K562 (cell line): ENCODE measurements around the gene GALNT17. TPM values are rescaled to one million over a fixed set of nuclear protein-coding genes. Genes with fewer than 3 reads are reported as not detected.

Source experiments
- ATAC-seq: fragments of 200-7000 bp; cut with Tn5 transposase; 3 replicates; pipeline ENCODE4 v1.9.1; 2020; ENCODE audit warnings: moderate library complexity
- BruUV-seq: library from RNA; stranded (reverse); fragments of 400-500 nt; replicated peaks from 2 replicates; lab custom pipeline; 2021; lab: Mats Ljungman, UMichigan
- CTCF ChIA-PET: fragments of 300-600 bp; formaldehyde crosslinking; extraction: SDS; loops from one replicate; lab custom pipeline; 2021; ENCODE audit warnings: low intra/inter-chr PET ratio; lab: Yijun Ruan, JAX
- POLR2A ChIA-PET: fragments of 300-600, 350-650 bp; sonication (Branson Sonifier 250); formaldehyde crosslinking; extraction: SDS; loops from one replicate; lab custom pipeline; 2021; ENCODE audit warnings: antibody characterized with exemption, inconsistent platforms; lab: Yijun Ruan, JAX
- DNase-seq, 4 experiments: peaks; one replicate each; pipeline versions ENCODE4 v3.0.0 to v3.0.0-alpha.2; 2011 to 2018; ENCODE audit warnings: low spot score in 3 of 4, mixed read lengths in 3 of 4; ENCODE audit errors: extremely low read depth in 1 of 4
- FAIRE-seq: peaks from 2 replicates; lab custom pipeline; 2011; peaks lifted over from hg19 to GRCh38; lab: Jason Lieb, UNC
- H2AFZ ChIP-seq: 2 replicates; pipeline ENCODE4 v1.6.0; 2011; ENCODE audit warnings: low read depth, low read length, control low read depth, inconsistent platforms
- H3K27ac ChIP-seq: fragments of 200-600 bp; 3 replicates; pipeline ENCODE4 v1.8.0; 2011; ENCODE audit warnings: low read depth, mild to moderate bottlenecking, control low read depth, inconsistent platforms, low read length, moderate library complexity, mixed read lengths; ENCODE audit errors: extremely low read depth
- H3K27me3 ChIP-seq, 2 experiments: fragments of 300-600 bp in 1 of 2; 2 replicates in 1 of 2; 3 replicates in 1 of 2; pipeline versions ENCODE4 v1.6.0 to v1.8.0; 2011; ENCODE audit warnings: inconsistent platforms in 2 of 2, low read length in 2 of 2, mild to moderate bottlenecking in 1 of 2, mixed read lengths in 1 of 2, moderate library complexity in 1 of 2; ENCODE audit not compliant: control insufficient read depth in 2 of 2, insufficient read depth in 2 of 2
- H3K36me3 ChIP-seq: fragments of 300-600 bp; 3 replicates; pipeline ENCODE4 v1.8.0; 2011; ENCODE audit warnings: mild to moderate bottlenecking, low read length, inconsistent platforms; ENCODE audit not compliant: control insufficient read depth, insufficient read depth
- H3K4me1 ChIP-seq, 2 experiments: fragments of 200-600 bp in 1 of 2; replicated peaks in 1 of 2; 2 replicates in 1 of 2; 3 replicates in 1 of 2; pipeline versions ENCODE4 v1.5.1 to v1.8.0; 2011; ENCODE audit warnings: inconsistent platforms in 2 of 2, low read length in 2 of 2, mild to moderate bottlenecking in 1 of 2, mixed read lengths in 1 of 2, moderate library complexity in 1 of 2; ENCODE audit not compliant: control insufficient read depth in 2 of 2, insufficient read depth in 2 of 2
- H3K4me2 ChIP-seq: 2 replicates; pipeline ENCODE4 v1.6.1; 2011; ENCODE audit warnings: low read length, control low read depth, inconsistent platforms, mixed read lengths; ENCODE audit not compliant: insufficient read depth
- H3K4me3 ChIP-seq: fragments of 200-600 bp; sonication (generic), shearing (Covaris generic); 2 replicates; pipeline ENCODE4 v1.5.1; 2016; ENCODE audit warnings: control low read depth, inconsistent platforms
- H3K79me2 ChIP-seq: fragments of 200-600 bp; 3 replicates; pipeline ENCODE4 v1.8.0; 2011; ENCODE audit warnings: low read length, inconsistent platforms; ENCODE audit not compliant: control insufficient read depth, insufficient read depth
- H3K9ac ChIP-seq, 2 experiments: 2 replicates each; pipeline versions ENCODE4 v1.6.0 to v1.6.1; 2011; ENCODE audit warnings: low read depth in 2 of 2, low read length in 2 of 2, control low read depth in 1 of 2, inconsistent platforms in 1 of 2, mild to moderate bottlenecking in 1 of 2, mixed read lengths in 1 of 2; ENCODE audit not compliant: insufficient read depth in 1 of 2
- H3K9me1 ChIP-seq: one replicate; pipeline ENCODE4 v1.6.0; 2011; ENCODE audit warnings: inconsistent platforms, mild to moderate bottlenecking, low read length, moderate library complexity; ENCODE audit not compliant: control insufficient read depth, insufficient read depth
- H3K9me3 ChIP-seq: replicated peaks from 2 replicates; pipeline ENCODE4 v1.5.1; 2011; ENCODE audit warnings: low read depth, low read length, inconsistent platforms; ENCODE audit not compliant: control insufficient read depth, insufficient read depth
- H4K20me1 ChIP-seq: replicated peaks from 2 replicates; pipeline ENCODE4 v1.6.1; 2011; ENCODE audit warnings: low read length, inconsistent platforms, mixed read lengths; ENCODE audit not compliant: control insufficient read depth, insufficient read depth
- FIP1L1 ChIP-seq: fragments of 200-400 bp; formaldehyde crosslinking; IDR thresholded peaks from 2 replicates; pipeline ENCODE4 v1.6.1; 2018; ENCODE audit warnings: mild to moderate bottlenecking, low read depth, low read length; ENCODE audit not compliant: poor library complexity, severe bottlenecking
- GTF2B ChIP-seq: IDR thresholded peaks from 2 replicates; pipeline ENCODE4 v1.6.1; 2011; ENCODE audit not compliant: insufficient read length; ENCODE audit errors: extremely low read depth
- KAT8 ChIP-seq: fragments of 450-650 bp; IDR thresholded peaks from 2 replicates; pipeline ENCODE4 v1.6.1; 2016; ENCODE audit warnings: low read depth, mild to moderate bottlenecking
- LEF1 ChIP-seq: fragments of 450-650 bp; IDR thresholded peaks from 2 replicates; pipeline ENCODE4 v1.6.1; 2016; ENCODE audit warnings: mild to moderate bottlenecking
- MCM3 ChIP-seq: fragments of 450-650 bp; IDR thresholded peaks from 2 replicates; pipeline ENCODE4 v1.6.1; 2016
- NRF1 ChIP-seq, 2 experiments: fragments of 450-650 bp; IDR thresholded peaks in 1 of 2; conservative IDR thresholded peaks in 1 of 2; 2 replicates each; pipeline ENCODE4 v1.6.1; 2014; ENCODE audit warnings: mild to moderate bottlenecking in 2 of 2
- RFX1 ChIP-seq: fragments of 450-650 bp; IDR thresholded peaks from 2 replicates; pipeline ENCODE4 v1.6.1; 2016; ENCODE audit warnings: mild to moderate bottlenecking, moderate library complexity
- SMC3 ChIP-seq: conservative IDR thresholded peaks from 2 replicates; pipeline ENCODE4 v1.6.1; 2011; ENCODE audit warnings: low read depth, low read length, improper control_type of control experiment; ENCODE audit not compliant: insufficient read depth
- ZNF431 ChIP-seq: sonication (generic); formaldehyde crosslinking; IDR thresholded peaks from 2 replicates; pipeline ENCODE4 v1.8.0; 2022; ENCODE audit warnings: mild to moderate bottlenecking, missing genetic modification reagents
- ZNF830 ChIP-seq: fragments of 250-450 bp; sonication (Bioruptor Pico); IDR thresholded peaks from 2 replicates; pipeline ENCODE4 v1.5.0; 2021; ENCODE audit warnings: mild to moderate bottlenecking
- WGBS: fragments of 100-300 bp; shearing (Covaris generic); methylation state at CpG from one replicate; pipeline ENCODE4 v1.1.6; 2016; ENCODE audit warnings: low coverage, mixed read lengths; ENCODE audit not compliant: insufficient coverage; ENCODE audit errors: missing lambda C conversion rate; 5-methylcytosine and 5-hydroxymethylcytosine counted together
- in situ Hi-C: fragments of 300-500 bp; cut with MboI; formaldehyde crosslinking; loops from 4 replicates; pipeline ENCODE4 v1.15.0; 2018; ENCODE audit warnings: inconsistent platforms, mixed read lengths
- intact Hi-C: fragments of 100-400 bp; cut with micrococcal nuclease; formaldehyde crosslinking; loops from 2 replicates; pipeline ENCODE4 v1.14.2; 2022
- polyA plus RNA-seq, 8 experiments: library from polyadenylated mRNA; depleted of rRNA in 4 of 8; stranded (reverse) in 5 of 8; unstranded in 3 of 8; fragments of >200 nt; fragmentation: Nextera tagmentation in 2 of 8; fragmentation: Illumina TruSeq in 1 of 8; extraction: Ambion mirVana in 2 of 8; extraction: Trizol in 1 of 8; gene quantifications; 2 replicates each; pipeline versions ENCODE4 v1.2.1 to v1.2.3, GENCODE V29; 2011 to 2014; ENCODE audit warnings: inconsistent platforms in 1 of 8, missing spikeins in 1 of 8
- total RNA-seq, 7 experiments: library from RNA; depleted of rRNA in 6 of 7; stranded (reverse); fragments of >200 nt in 6 of 7; fragmentation: Illumina TruSeq in 2 of 7; extraction: Trizol in 2 of 7; gene quantifications; 2 replicates each; pipeline versions ENCODE4 v1.2.1 to v1.2.3, GENCODE V29; 2011 to 2021; ENCODE audit warnings: low replicate concordance in 1 of 7
- TF ChIP-seq, protein P1 (sequence below): fragments of 450-650 bp; formaldehyde crosslinking; IDR thresholded peaks from 2 replicates; pipeline ENCODE4 v1.4.0; 2020; ENCODE audit warnings: mild to moderate bottlenecking, moderate library complexity
- TF ChIP-seq, protein P2 (sequence below): sonication (generic); formaldehyde crosslinking; IDR thresholded peaks from 2 replicates; pipeline ENCODE4 v1.8.0; 2022; ENCODE audit warnings: missing genetic modification reagents, mild to moderate bottlenecking, borderline replicate concordance

Gene GALNT17
- total and polyA plus RNA-seq, 9 of the 15 experiments (the other 6 are each of a cell fraction or from before 2014, with no cell fraction given), result not detected

GRCh38 chr7:71235253-71235652 is 103.3 kb downstream of the GALNT17 start:
- intact Hi-C loops, result no loop called here
- FAIRE-seq (no peak), DNase-seq (no peak), ATAC-seq (no peak)
- no peaks in the 10 kb centered on the region for H3K9me1 ChIP-seq
- no peak overlapping the region for H3K4me2 ChIP-seq
- H3K9ac ChIP-seq, result no peak overlapping the region
- TF ChIP-seq GTF2B (no peak), LEF1 (no peak), NRF1 (conservative IDR thresholded peaks at IDR 0.05 in 1 of 2, IDR thresholded peaks at IDR 0.05 in 1 of 2) (no peak), RFX1 (no peak), KAT8 (no peak), ZNF830 (CRISPR knock-in tag) (no peak), MCM3 (no peak), SMC3 (no peak), FIP1L1 (no peak), ZNF431 (CRISPR knock-in tag) (no peak)
- TF ChIP-seq, protein P1, sequence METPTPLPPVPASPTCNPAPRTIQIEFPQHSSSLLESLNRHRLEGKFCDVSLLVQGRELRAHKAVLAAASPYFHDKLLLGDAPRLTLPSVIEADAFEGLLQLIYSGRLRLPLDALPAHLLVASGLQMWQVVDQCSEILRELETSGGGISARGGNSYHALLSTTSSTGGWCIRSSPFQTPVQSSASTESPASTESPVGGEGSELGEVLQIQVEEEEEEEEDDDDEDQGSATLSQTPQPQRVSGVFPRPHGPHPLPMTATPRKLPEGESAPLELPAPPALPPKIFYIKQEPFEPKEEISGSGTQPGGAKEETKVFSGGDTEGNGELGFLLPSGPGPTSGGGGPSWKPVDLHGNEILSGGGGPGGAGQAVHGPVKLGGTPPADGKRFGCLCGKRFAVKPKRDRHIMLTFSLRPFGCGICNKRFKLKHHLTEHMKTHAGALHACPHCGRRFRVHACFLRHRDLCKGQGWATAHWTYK (CRISPR knock-in tag), result no peak
- TF ChIP-seq, protein P2, sequence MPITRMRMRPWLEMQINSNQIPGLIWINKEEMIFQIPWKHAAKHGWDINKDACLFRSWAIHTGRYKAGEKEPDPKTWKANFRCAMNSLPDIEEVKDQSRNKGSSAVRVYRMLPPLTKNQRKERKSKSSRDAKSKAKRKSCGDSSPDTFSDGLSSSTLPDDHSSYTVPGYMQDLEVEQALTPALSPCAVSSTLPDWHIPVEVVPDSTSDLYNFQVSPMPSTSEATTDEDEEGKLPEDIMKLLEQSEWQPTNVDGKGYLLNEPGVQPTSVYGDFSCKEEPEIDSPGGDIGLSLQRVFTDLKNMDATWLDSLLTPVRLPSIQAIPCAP (CRISPR knock-in tag), result no peak
- peaks cover 3 to 9% of the 10 kb centered on the region in 2 experiments; a peak in 3 of 5 replicates for H3K27me3 ChIP-seq
- no peaks in the 10 kb centered on the region for H3K9me3 ChIP-seq
- WGBS, result 0% methylated on average over 10 of the region's 10 CpGs
- H3K27ac ChIP-seq, result no peak overlapping the region
- POLR2A ChIA-PET, result no interaction called here
- no peak overlapping the region for H2AFZ ChIP-seq
- H3K79me2 ChIP-seq, result no peaks in the 10 kb centered on the region
- in situ Hi-C loops, result no loop called here
- no peak overlapping the region for H3K4me3 ChIP-seq
- CTCF ChIA-PET, result no interaction called here
- no peaks in the 10 kb centered on the region for H3K36me3 ChIP-seq
- H4K20me1 ChIP-seq, result no peaks in the 10 kb centered on the region
- no peaks in the 10 kb centered on the region for H3K4me1 ChIP-seq
- no TSS peak for BruUV-seq
